Measurements from ENCODE around the gene RHEB.
"Not testable (repeated sequence)": the region's sequence is repeated elsewhere in the genome, so short reads cannot be mapped to it uniquely, and the experiment has no call there.

The RHEB gene

GRCh38 chr7:151529842-151530241, 10.1 kb upstream of the RHEB start:
- TF ChIP-seq CTCF (IDR thresholded peaks at IDR 0.05; ENCODE audit: low read depth, low read length) (no peak), EZH2phosphoT487 (IDR thresholded peaks at IDR 0.05; ENCODE audit: low read depth) (no peak)
- H3K27ac ChIP-seq (ENCODE audit: low read length), result no peak overlapping the region
- no peak overlapping the region for H2AFZ ChIP-seq (ENCODE audit: low read depth, low read length)

GRCh38 chr7:151524845-151525244, 5.2 kb upstream of the RHEB start:
- peaks cover 6% of the 10 kb centered on the region for H3K4me1 ChIP-seq (ENCODE audit: low read length)
- H3K4me3 ChIP-seq (ENCODE audit: low read length), result no peak overlapping the region
- no peaks in the 10 kb centered on the region for H4K20me1 ChIP-seq (ENCODE audit: insufficient read depth, low read length)
- no peaks in the 10 kb centered on the region for H3K9me3 ChIP-seq (ENCODE audit: insufficient read depth, low read length)
- H2AFZ ChIP-seq (ENCODE audit: low read depth, low read length), result no peak overlapping the region
- H3K4me2 ChIP-seq (ENCODE audit: low read length), result no peak overlapping the region
- peaks cover 4% of the 10 kb centered on the region; the same call in 1 of the 2 replicates for H3K79me2 ChIP-seq (ENCODE audit: low read length)
- no peaks in the 10 kb centered on the region for H3K27me3 ChIP-seq (ENCODE audit: low read depth, low read length)
- no peak overlapping the region for H3K27ac ChIP-seq (ENCODE audit: low read length)
- H3K36me3 ChIP-seq (replicated peaks; ENCODE audit: low read depth, low read length), result no peaks in the 10 kb centered on the region
- TF ChIP-seq CTCF (IDR thresholded peaks at IDR 0.05; ENCODE audit: low read depth, low read length) (no peak), EZH2phosphoT487 (IDR thresholded peaks at IDR 0.05; ENCODE audit: low read depth) (no peak)
- no peak overlapping the region for H3K9ac ChIP-seq (ENCODE audit: low read length)

More at GRCh38 chr7:151529842-151530241, 10.1 kb upstream of the RHEB start:
- Histone ChIP-seq H3K4me3 (ENCODE audit: low read length) (no peak overlapping the region), H4K20me1 (ENCODE audit: insufficient read depth, low read length) (no peaks in the 10 kb centered on the region), H3K4me1 (ENCODE audit: low read length) (no peaks in the 10 kb centered on the region), H3K27me3 (ENCODE audit: low read depth, low read length) (no peaks in the 10 kb centered on the region), H3K36me3 (replicated peaks; ENCODE audit: low read depth, low read length) (no peaks in the 10 kb centered on the region), H3K4me2 (ENCODE audit: low read length) (no peak overlapping the region), H3K79me2 (ENCODE audit: low read length) (no peaks in the 10 kb centered on the region), H3K9me3 (ENCODE audit: insufficient read depth, low read length) (no peaks in the 10 kb centered on the region), H3K9ac (ENCODE audit: low read length) (no peak overlapping the region)

- Histone ChIP-seq H3K9me3 (ENCODE audit: insufficient read depth, low read length) (no peaks in the 10 kb centered on the region), H3K9ac (ENCODE audit: low read length) (no peak overlapping the region), H3K27me3 (ENCODE audit: low read depth, low read length) (no peaks in the 10 kb centered on the region), H2AFZ (ENCODE audit: low read depth, low read length) (no peak overlapping the region), H3K79me2 (ENCODE audit: low read length) (peaks cover 4% of the 10 kb centered on the region; the same call in 1 of the 2 replicates), H3K4me2 (ENCODE audit: low read length) (no peak overlapping the region), H3K4me3 (ENCODE audit: low read length) (no peak overlapping the region), H3K27ac (ENCODE audit: low read length) (no peak overlapping the region), H4K20me1 (ENCODE audit: insufficient read depth, low read length) (no peaks in the 10 kb centered on the region), H3K36me3 (replicated peaks; ENCODE audit: low read depth, low read length) (no peaks in the 10 kb centered on the region), H3K4me1 (ENCODE audit: low read length) (peaks cover 6% of the 10 kb centered on the region)
- TF ChIP-seq EZH2phosphoT487 (IDR thresholded peaks at IDR 0.05; ENCODE audit: low read depth) (no peak), CTCF (IDR thresholded peaks at IDR 0.05; ENCODE audit: low read depth, low read length) (no peak)
These were observed 4.6 kb upstream of the RHEB start for GRCh38 chr7:151524331-151524730.

- peak overlapping the region; percentile 55 for H3K9ac ChIP-seq (ENCODE audit: low read length)
These were observed 945 bp upstream of the RHEB start for GRCh38 chr7:151520419-151521261.

GRCh38 chr7:151518947-151519764, 539 bp downstream of the RHEB start:
- Histone ChIP-seq H3K27ac (ENCODE audit: low read length) (peak overlapping the region; percentile 73), H3K36me3 (replicated peaks; ENCODE audit: low read depth, low read length) (peaks cover 12% of the 10 kb centered on the region), H3K9ac (ENCODE audit: low read length) (peak overlapping the region; percentile 89), H3K4me3 (ENCODE audit: low read length) (peak overlapping the region; percentile 98), H3K4me2 (ENCODE audit: low read length) (peak overlapping the region; percentile 75), H4K20me1 (ENCODE audit: insufficient read depth, low read length) (peaks cover 46% of the 10 kb centered on the region), H3K4me1 (ENCODE audit: low read length) (peaks cover 13% of the 10 kb centered on the region), H3K79me2 (ENCODE audit: low read length) (peaks cover 56% of the 10 kb centered on the region)
- H2AFZ ChIP-seq (ENCODE audit: low read depth, low read length); H3K27me3 ChIP-seq (ENCODE audit: low read depth, low read length); H3K9me3 ChIP-seq (ENCODE audit: insufficient read depth, low read length): not testable (repeated sequence)

More at GRCh38 chr7:151520419-151521261, 945 bp upstream of the RHEB start:
- H3K9me3 ChIP-seq (ENCODE audit: insufficient read depth, low read length), result no peaks in the 10 kb centered on the region
- H2AFZ ChIP-seq (ENCODE audit: low read depth, low read length), result peak overlapping the region; percentile 89
- peaks cover 41% of the 10 kb centered on the region for H3K79me2 ChIP-seq (ENCODE audit: low read length)
- no peaks in the 10 kb centered on the region for H3K27me3 ChIP-seq (ENCODE audit: low read depth, low read length)
- TF ChIP-seq EZH2phosphoT487 (IDR thresholded peaks at IDR 0.05; ENCODE audit: low read depth) (no peak), CTCF (IDR thresholded peaks at IDR 0.05; ENCODE audit: low read depth, low read length) (no peak)
- peaks cover 13% of the 10 kb centered on the region for H3K4me1 ChIP-seq (ENCODE audit: low read length)
- peak overlapping the region; percentile 73 for H3K27ac ChIP-seq (ENCODE audit: low read length)
- peak overlapping the region; percentile 90 for H3K4me2 ChIP-seq (ENCODE audit: low read length)
- H4K20me1 ChIP-seq (ENCODE audit: insufficient read depth, low read length), result peaks cover 31% of the 10 kb centered on the region
- H3K4me3 ChIP-seq (ENCODE audit: low read length), result peak overlapping the region; percentile 98
- peaks cover 7% of the 10 kb centered on the region for H3K36me3 ChIP-seq (replicated peaks; ENCODE audit: low read depth, low read length)
